GM21526 (cell line): ENCODE data around the gene BAIAP2L2.
"Not testable (repeated sequence)": the region's sequence is repeated elsewhere in the genome, so short reads cannot be mapped to it uniquely, and the experiment has no call there.

Experiments used
- ATAC-seq: cut with Tn5 transposase; IDR thresholded peaks from one replicate; pipeline ENCODE4 v1.9.1; 2021; ENCODE audit warnings: moderate library complexity; ENCODE audit not compliant: unreplicated experiment, low FRiP score

The BAIAP2L2 gene

DNA sequence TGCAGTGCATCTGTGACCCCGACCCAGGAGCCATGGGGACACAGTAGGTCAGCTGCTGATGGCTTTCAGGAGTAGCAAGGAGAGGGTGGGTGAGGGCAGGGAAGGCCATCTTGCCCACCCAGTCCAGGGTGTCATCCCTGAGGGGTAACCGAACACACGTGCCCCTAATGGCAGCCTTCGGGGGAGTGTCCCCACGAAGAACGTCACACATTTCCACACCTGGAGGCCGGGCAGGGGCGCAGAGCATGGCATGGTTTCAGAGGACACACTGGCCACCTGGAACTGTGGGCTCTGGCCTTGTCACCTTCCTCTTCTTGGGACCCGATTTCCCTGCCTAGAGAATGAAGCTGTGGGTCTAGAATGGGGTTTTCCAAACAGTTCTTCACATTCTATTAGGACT is 19.4 kb upstream of the BAIAP2L2 start:
- ATAC-seq, result no peak

- no peak for ATAC-seq
Observed at GRCh38 chr22:38129021-38129420, 18.5 kb upstream of the BAIAP2L2 start.

GRCh38 chr22:38127869-38128268 is 17.4 kb upstream of the BAIAP2L2 start:
- no peak for ATAC-seq

- no peak for ATAC-seq
Observed at GRCh38 chr22:38126928-38127668, 16.6 kb upstream of the BAIAP2L2 start.

GRCh38 chr22:38125751-38126201 is 15.3 kb upstream of the BAIAP2L2 start:
- ATAC-seq, result no peak

DNA sequence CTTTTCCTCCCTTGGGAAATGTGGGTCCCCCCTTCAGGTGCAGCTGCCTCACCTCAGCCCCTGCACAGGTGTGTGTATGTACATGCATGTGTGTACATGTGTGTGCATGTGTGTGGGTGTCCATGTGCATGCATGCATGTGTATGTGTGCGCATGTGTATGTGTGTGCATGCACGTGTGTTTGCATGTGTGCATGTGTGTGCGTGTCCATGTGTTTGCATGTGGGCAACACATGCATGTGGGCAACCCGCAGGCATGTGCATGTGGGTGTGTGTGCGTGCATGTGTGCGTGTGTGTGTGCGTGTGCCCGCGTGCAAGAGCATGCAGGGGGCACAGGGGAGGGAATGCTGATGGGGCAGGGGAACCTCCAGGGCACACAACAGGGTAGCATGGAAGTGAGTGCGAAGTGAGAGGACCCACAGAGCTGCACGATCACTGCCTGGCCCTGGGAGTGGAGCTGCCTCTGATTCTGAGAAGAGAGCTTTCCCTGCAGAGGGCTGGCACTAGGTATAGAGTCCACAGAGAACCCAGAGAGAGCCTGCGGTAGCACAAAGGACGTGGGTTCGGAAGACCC is 14.6 kb upstream of the BAIAP2L2 start:
- no peak for ATAC-seq

- ATAC-seq, result no peak
Observed at GRCh38 chr22:38124236-38124974, 13.9 kb upstream of the BAIAP2L2 start.

DNA sequence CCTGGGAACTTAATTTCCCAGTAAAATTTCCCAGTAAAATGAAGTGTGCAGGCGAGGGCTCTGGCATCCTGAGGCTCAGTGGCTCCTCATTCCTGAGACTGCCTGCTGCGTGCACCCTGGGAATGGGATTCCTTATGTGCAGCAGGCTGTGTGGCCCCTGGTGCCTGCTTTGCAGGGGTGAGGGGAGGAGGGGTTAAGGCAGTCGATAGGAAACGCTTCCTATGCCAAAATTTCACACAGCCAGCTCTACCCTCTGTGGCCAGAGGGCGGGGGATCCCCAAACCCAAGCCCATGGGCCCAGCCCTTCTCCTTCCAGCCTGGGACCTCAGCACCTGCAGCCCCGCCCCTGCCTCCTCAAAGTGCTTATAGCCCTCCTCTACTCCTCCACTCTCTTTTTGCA is 12.1 kb upstream of the BAIAP2L2 start:
- no peak for ATAC-seq

DNA sequence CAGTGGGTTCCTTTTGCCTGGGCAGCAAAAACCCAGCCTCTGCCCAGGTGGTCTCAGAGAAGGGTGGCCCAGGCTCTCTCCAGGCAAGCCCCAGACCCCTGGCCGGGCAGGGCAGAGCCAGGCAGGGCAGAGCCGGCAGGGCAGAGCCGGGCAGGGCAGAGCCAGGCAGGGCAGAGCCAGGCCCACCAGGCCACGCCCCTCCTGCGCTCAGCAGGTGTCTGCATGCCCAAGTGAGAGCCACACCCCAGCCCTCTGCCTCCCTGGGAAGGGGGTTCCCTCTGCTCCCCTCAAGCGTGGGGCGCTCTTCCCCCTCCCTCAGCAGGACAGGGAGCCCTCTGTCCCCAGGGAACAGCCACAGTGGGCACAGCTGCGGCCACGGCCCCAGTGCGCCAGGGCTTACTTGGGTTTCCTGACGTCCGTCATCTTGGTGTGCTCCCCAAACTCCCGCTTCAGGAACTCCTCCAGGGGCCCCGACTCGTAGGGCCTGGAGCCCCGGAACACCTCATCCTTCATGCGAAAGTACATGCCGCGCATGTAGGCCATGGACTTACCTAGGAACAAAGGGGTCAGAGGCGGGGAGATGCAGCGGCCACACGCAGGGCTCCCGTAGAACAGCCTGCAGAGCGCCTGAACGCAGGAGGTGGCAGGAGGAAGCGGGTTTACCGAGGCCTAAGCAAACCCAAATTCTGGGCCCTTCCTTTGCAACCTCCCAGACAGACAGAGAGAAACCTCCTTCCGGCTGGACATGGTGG is 10.1 kb upstream of the BAIAP2L2 start:
- ATAC-seq, result no peak

DNA sequence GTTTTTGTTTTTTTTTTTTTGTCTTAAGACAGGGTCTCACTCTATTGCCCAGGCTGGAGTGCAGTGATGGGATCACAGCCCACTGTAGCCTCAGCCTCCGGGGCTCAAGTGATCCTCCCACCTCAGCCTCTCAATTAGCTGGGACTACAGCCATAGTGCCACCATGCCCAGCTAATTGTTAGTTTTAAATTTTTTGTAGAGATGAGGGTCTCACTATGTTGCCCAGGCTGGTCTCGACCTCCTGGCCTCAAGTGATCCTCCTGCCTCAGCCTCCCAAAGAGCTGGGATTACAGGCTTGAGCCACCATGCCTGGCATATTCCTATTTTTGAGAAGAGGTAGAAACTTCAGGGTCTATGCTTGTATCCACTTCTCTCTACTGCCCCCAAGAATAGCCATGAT is 8.3 kb upstream of the BAIAP2L2 start:
- not testable (repeated sequence) for ATAC-seq

- no peak for ATAC-seq
Observed at GRCh38 chr22:38118182-38118581, 7.7 kb upstream of the BAIAP2L2 start.

DNA sequence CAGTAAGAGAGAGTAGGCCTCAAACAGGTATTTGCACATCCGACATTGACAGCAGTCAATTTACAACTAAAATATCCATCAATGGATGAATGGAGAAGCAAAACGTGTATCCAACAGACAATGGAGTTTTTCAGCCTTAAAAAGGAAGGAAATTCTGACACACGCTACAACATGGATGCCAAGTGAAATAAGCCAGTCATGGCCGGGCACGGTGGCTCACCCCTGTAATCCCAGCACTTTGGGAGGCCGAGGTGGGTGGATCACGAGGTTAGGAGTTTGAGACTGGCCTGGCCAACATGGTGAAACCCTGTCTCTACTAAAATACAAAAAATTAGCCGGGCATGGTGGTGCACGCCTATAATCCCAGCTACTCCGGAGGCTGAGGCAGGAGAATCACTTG is 7.1 kb upstream of the BAIAP2L2 start:
- ATAC-seq, result not testable (repeated sequence)

GRCh38 chr22:38115423-38116205 is 5.1 kb upstream of the BAIAP2L2 start:
- ATAC-seq, result no peak

- no peak for ATAC-seq
Observed at GRCh38 chr22:38114484-38115398, 4.3 kb upstream of the BAIAP2L2 start.

- no peak for ATAC-seq
Observed at GRCh38 chr22:38112381-38112780, 1.9 kb upstream of the BAIAP2L2 start.

DNA sequence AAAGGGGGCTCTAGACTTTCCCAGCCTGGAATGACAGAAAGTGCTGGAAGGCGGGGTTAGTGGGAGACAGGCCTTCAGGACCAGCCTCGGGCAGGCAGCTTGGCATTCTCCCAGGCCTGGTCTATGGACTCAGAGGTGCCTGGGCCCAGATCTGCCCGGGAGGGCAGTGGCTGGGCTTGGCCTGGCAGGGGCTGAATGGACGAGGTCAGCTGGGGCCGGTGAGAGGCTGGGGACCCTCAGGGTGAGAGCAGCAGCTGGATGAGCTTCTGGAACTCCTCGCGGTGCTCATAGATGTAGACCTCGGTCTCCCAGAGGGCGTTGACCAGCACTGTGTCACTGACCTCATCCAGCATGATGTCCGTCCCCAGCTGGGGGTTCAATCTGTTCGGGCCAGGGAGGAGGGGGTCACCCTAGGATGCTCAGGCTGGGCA is 1.5 kb upstream of the BAIAP2L2 start:
- ATAC-seq, result no peak

DNA sequence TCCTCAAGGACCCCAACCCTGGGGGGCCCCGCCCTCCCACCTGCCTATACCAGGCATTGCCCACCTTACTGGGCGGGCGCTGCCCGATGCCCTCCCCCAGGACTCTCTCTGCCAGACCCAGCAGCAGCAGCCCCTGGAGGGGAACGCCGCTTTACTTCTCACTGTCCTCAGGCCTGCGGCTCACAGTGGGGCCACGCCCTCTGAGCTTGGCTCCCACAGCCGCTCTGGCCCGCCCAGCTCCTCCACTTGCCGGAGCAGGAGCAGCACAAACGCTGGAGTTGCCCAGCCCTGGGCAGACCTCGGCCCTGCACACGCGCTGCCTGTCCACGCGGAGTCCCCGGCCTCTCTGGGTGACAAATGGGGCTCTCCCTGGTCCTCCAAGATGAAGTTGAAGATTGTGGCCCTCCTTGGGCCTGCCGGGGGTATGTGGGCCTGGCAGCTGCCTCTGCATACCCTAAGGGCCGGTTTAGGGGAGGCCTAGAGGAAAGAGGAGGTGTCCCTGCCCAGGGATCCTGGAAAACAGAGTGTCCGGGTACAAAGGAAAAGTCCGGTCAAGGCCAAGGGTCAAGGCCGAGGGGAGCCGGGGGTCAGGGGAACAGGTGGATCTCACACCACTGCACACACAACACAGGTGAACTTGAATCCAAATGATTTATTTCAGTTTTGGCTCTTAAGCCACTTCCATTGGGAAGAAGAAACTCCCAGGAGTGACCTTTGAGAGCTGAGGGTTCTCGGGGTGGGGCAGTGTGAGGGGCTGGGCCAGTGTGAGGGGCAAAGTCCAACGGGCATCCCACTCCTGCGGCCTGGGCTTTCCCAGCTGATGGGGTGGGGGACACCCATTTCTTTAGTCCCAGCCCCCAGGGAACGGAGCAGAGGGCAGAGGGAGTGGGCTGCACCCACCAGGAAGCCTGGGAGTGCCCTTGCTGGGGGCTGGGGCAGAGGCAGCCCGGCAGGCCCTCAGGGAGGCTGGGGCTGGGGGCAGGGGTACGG is 674 bp upstream of the BAIAP2L2 start:
- ATAC-seq, result no peak
